Activated CD8-positive, alpha-beta memory T cell treated with anti-CD3 and anti-CD28 coated beads, Interleukin-2, amount 10 ng/mL, durations not matched to agents 7 days and 5 days (primary cell): Measurements from ENCODE around the gene AP3B1. TPM values are rescaled to one million over a fixed set of nuclear protein-coding genes. Genes with fewer than 3 reads are reported as not detected.

ENCODE experiments used
- ATAC-seq: fragments of 150-1000 bp; cut with Tn5 transposase; one replicate; pipeline ENCODE4 v1.10.0; 2021; ENCODE audit warnings: moderate library complexity
- CTCF ChIA-PET: fragments of 350-600 bp; sonication (Branson Sonifier 250); formaldehyde crosslinking; loops from one replicate; lab custom pipeline; 2021; ENCODE audit warnings: antibody characterized with exemption; lab: Charles Lee
- DNase-seq: peaks from one replicate; pipeline ENCODE4 v3.0.0-alpha.2; 2020
- H3K27ac Mint-ChIP-seq: one replicate; pipeline ENCODE4 v1.8.0; 2021; ENCODE audit warnings: mild to moderate bottlenecking, mixed read lengths
- H3K27me3 Mint-ChIP-seq: one replicate; pipeline ENCODE4 v1.8.0; 2021; ENCODE audit warnings: mixed read lengths
- H3K36me3 Mint-ChIP-seq: one replicate; pipeline ENCODE4 v1.8.0; 2021; ENCODE audit warnings: mild to moderate bottlenecking, mixed read lengths
- H3K4me1 Mint-ChIP-seq: one replicate; pipeline ENCODE4 v1.8.0; 2021; ENCODE audit warnings: mixed read lengths
- H3K4me3 Mint-ChIP-seq: one replicate; pipeline ENCODE4 v1.8.0; 2021; ENCODE audit warnings: mild to moderate bottlenecking, moderate library complexity, mixed read lengths
- H3K9me3 Mint-ChIP-seq: one replicate; pipeline ENCODE4 v1.8.0; 2022; ENCODE audit warnings: low read depth, mixed read lengths
- total RNA-seq, 2 experiments: library from RNA; stranded (reverse); gene quantifications; one replicate each; pipeline ENCODE4 v1.2.3, GENCODE V29; 2021

The AP3B1 gene
- total RNA-seq, 2 experiments from 2014 or later: 47.0 to 48.8 TPM

DNA sequence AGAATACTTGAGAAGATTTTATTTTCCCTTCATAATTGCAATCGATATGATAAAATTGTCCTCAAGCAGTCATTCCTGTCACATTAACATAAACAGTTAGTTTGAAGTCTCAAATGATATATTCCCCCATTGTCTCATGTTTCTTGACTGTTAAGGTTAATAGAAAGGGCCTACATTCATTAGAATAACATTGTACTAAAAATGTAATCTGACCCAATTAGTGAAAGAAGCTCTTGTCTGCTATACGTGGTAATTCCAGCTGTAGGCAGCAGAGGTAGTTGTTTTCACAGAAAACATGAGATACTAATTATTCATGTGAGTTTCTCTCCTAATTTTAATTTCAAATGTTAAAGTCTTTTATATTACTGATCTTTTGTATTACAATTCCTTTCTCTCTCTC, 25.9 kb upstream of the AP3B1 start:
- no peak overlapping the region for H3K4me3 Mint-ChIP-seq
- no peaks in the 10 kb centered on the region for H3K36me3 Mint-ChIP-seq
- no peaks in the 10 kb centered on the region for H3K9me3 Mint-ChIP-seq
- no peak for ATAC-seq
- CTCF ChIA-PET: interaction anchor here (0.6 to 1.7 kb wide), 3 partner anchors 10 to 645 kb away, joined by 3 to 4 read pairs (median 3); no protein-coding TSS in a partner anchor
- DNase-seq: no peak
- H3K27ac Mint-ChIP-seq: no peak overlapping the region
- H3K4me1 Mint-ChIP-seq: no peaks in the 10 kb centered on the region
- peaks cover 17% of the 10 kb centered on the region for H3K27me3 Mint-ChIP-seq

DNA sequence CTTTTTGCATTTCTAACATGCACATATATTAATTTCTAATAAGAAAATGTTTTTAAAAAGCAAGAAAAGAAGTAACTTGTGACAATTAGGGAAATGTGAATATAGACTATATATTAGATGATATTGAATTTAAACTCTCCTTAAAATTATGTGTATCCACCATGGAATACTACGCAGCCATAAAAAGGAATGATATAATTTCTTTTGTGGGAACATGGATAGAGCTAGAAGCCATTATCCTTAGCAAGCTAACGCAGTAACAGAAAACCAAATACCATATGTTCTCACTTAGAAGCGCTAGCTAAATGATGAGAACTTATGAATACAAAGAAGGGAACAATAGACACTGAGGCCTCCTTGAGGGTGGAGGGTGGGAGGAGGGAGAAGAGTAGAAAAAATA, 23.8 kb upstream of the AP3B1 start:
- CTCF ChIA-PET: no interaction called here

DNA sequence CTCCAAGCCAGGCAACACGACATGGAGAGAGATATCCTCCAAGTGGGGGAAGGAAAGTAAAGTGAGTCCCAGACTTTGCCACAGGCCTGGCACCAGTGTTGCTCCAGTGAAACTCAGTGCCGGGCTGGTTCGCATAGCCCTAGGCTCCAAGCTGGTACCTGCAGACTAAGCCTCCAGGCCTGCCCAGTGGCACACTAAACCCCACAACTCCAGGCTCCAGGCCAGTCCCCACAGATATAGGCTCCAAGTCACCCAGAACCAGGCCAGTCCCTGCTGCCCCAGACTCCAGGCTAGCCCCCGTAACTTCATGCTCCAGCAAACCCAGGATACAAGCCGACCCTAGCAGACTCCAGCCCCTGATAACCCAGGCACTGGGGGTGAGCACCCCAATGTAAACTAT, 23.0 kb upstream of the AP3B1 start:
- no peak for DNase-seq
- Mint-ChIP-seq H3K4me3 (no peak overlapping the region), H3K36me3 (no peaks in the 10 kb centered on the region), H3K27me3 (peaks cover 30% of the 10 kb centered on the region), H3K27ac (no peak overlapping the region), H3K9me3 (no peaks in the 10 kb centered on the region), H3K4me1 (no peaks in the 10 kb centered on the region)
- CTCF ChIA-PET: no interaction called here
- ATAC-seq: no peak

More for the DNA sequence above, 23.8 kb upstream of the AP3B1 start:
- Mint-ChIP-seq H3K27ac (no peak overlapping the region), H3K36me3 (no peaks in the 10 kb centered on the region), H3K4me3 (no peak overlapping the region), H3K27me3 (peaks cover 25% of the 10 kb centered on the region), H3K4me1 (no peaks in the 10 kb centered on the region), H3K9me3 (no peaks in the 10 kb centered on the region)
- no peak for DNase-seq
- no peak for ATAC-seq

DNA sequence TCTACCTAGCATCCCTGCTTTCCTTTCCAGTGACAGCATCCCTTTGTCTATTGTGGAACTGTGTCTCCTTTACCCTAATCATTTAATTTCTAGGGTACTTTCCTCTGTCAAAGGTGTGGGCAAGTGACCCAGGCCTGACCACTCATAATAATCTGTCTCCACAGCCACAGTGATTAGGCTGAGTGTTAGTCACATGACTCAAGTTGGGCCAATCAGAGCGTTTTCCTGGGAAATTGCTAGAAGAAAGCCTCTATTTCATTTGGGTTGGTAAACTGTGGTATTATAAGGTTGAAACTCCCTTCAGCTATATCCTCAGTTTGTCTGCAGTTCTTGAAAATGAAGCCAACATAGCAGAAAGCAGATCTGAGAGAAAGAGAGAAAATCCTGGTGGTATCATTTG, 14.2 kb upstream of the AP3B1 start:
- Mint-ChIP-seq H3K4me3 (no peak overlapping the region), H3K27ac (no peak overlapping the region), H3K36me3 (no peaks in the 10 kb centered on the region), H3K9me3 (no peaks in the 10 kb centered on the region), H3K4me1 (no peaks in the 10 kb centered on the region), H3K27me3 (peaks cover 39% of the 10 kb centered on the region)
- ATAC-seq: no peak
- CTCF ChIA-PET: no interaction called here
- DNase-seq: no peak

DNA sequence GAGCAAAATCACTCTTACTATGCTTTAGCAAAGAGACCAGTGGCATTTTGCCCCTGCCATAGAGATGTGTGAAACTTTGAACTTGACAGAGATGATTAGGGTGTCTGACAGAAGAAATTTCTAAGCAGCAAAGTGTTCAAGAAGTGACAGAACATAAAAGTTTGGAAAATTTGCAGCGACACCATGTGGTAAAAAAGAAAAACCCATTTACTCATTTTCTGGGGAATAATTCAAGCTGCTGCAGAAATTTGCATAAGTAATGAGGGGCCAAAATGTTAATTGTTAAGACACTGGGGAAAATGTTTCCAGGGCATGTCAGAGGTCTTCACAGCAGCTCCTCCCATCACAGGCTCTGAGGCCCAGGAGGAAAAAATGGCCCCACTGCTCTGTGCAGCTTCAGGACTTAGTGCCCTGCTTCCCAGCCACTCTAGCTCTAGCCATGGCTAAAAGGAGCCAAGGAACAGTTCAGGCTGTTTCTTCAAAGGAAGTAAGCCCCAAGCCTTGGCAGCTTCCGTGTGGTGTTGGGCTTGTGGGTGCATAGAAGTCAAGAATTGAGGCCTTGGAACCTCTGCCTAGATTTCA, 6.1 kb upstream of the AP3B1 start:
- H3K27ac Mint-ChIP-seq: no peak overlapping the region
- H3K9me3 Mint-ChIP-seq: no peaks in the 10 kb centered on the region
- H3K36me3 Mint-ChIP-seq: no peaks in the 10 kb centered on the region
- H3K4me3 Mint-ChIP-seq: no peak overlapping the region
- CTCF ChIA-PET: interaction anchor here (0.5 to 1.2 kb wide), 5 partner anchors 10 to 1337 kb away, joined by 3 read pairs; no protein-coding TSS in a partner anchor
- peaks cover 19% of the 10 kb centered on the region for H3K27me3 Mint-ChIP-seq
- H3K4me1 Mint-ChIP-seq: peaks cover 4% of the 10 kb centered on the region
- DNase-seq (no peak), ATAC-seq (no peak)

DNA sequence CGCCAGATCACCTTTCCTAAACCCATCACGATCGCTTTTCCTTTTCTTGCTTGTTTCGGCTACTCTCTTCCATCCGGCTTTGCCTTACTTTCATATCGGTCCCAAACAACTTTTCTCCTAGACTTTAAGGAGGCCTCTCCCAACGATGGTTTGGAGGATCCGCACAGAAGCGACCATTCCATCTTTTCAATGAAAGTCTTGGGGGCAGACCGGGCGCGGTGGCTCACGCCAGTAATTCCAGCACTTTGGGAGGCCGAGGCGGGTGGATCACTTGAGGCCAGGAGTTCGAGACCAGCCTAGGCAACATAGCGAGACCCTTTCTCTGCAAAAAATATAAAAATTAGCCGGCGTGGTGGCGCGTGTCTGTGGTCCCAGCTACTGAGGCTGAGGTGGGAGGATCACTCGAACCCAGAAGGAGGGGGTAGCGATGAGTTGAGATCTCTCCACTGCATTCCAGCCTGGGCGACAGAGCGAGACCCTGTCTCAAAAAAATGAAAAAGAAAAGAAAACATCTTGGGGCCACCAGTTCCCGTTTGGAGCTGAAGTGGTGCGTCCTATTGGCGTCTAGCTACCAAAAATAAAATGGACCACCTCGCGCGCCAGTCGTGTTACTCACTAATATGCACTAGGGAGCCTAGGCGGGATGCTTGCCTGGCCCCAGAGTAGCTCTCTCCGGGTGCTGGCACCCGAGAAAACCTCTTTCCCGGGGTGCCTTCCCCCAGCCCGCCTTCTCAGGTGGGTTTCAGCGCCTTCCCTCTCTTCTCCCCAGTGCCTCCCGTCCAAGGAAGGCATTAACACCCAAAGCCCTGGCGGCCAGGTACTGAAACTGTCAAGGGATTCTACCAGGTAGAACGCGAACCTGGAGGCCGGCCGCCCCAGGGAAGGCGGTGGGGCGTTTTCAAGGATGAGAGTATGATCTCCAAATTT, 800 bp upstream of the AP3B1 start:
- Mint-ChIP-seq H3K4me1 (peaks cover 25% of the 10 kb centered on the region), H3K27ac (peak overlapping the region; percentile 98), H3K36me3 (peaks cover 15% of the 10 kb centered on the region), H3K27me3 (peaks cover 7% of the 10 kb centered on the region), H3K9me3 (no peaks in the 10 kb centered on the region), H3K4me3 (peak overlapping the region; percentile 90)
- CTCF ChIA-PET: interaction anchor here (0.9 to 3.2 kb wide), 11 partner anchors 9 to 112 kb away, joined by 3 to 23 read pairs (median 4); partner anchors contain the start of gene SCAMP1
- peak; percentile 24 for ATAC-seq
- peak; percentile 64 for DNase-seq

DNA sequence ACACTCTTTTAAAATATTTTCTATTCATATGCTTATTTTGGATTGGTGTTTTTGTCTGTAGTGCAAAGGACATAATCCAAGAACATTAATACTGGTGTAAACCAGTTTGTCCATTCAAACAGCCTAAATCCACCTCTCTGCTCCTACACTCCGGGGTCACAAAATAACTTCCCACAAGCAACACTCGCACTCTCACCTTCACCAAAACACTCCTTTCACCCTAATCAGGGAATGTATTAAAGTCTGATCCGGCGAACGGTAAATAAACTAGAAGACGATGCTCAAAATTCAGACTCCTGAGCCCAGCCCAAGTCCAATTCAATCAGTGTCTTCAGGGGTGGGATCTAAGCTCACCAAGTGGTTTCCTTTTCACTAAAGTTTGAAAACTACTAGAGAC, 649 bp downstream of the AP3B1 start:
- peaks cover 2% of the 10 kb centered on the region for H3K27me3 Mint-ChIP-seq
- peak overlapping the region; percentile 90 for H3K4me3 Mint-ChIP-seq

DNA sequence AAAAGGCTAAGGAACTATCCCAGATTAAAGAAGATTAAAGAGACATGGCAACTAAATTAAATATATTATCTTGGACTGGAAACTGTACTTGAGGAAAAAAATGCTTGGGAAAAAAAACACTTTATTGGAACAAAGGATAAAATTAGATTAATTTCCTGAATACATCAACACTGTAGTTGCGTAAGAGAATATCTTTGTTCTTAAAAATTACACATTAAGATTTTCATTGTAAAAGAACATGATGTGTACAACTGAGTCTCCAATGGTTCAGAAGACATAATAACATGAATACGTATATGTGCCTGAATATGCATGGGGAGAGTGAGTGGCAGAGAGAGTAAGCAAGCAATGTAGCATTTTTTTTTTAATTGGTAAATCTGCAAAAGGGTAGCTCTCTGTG, 2.8 kb downstream of the AP3B1 start:
- Mint-ChIP-seq H3K4me3 (no peak overlapping the region), H3K36me3 (peaks cover 27% of the 10 kb centered on the region), H3K4me1 (peaks cover 42% of the 10 kb centered on the region), H3K9me3 (no peaks in the 10 kb centered on the region), H3K27me3 (peaks cover 2% of the 10 kb centered on the region), H3K27ac (no peak overlapping the region)
- ATAC-seq: no peak
- CTCF ChIA-PET: no interaction called here
- no peak for DNase-seq

More for the DNA sequence above, 649 bp downstream of the AP3B1 start:
- CTCF ChIA-PET: interaction anchor here (0.7 to 3.2 kb wide), 4 partner anchors 8 to 67 kb away, joined by 3 to 23 read pairs (median 6); partner anchors contain the start of gene SCAMP1
- H3K4me1 Mint-ChIP-seq: peaks cover 37% of the 10 kb centered on the region
- DNase-seq (no peak), ATAC-seq (no peak)
- H3K36me3 Mint-ChIP-seq: peaks cover 19% of the 10 kb centered on the region
- H3K27ac Mint-ChIP-seq: peak overlapping the region; percentile 98
- H3K9me3 Mint-ChIP-seq: no peaks in the 10 kb centered on the region

DNA sequence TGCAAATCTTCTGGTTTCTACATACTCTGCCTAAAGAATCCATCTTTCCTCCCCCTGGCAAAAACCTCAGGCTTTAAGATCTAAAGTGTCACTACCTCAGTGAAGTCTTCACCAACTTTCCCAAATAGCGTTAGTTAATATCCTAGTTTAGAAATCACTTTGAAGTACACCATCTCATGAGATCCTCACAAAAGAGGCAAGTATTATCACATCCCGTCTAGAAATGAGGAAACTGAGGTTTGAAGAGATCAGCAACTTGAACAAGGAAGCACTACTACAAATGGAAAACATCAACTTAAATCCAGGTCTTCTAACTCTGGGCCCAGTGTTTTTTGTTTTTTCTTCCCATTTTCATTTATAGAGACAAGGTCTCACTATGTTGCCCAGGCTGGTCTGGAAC, 4.6 kb downstream of the AP3B1 start:
- H3K36me3 Mint-ChIP-seq: peaks cover 39% of the 10 kb centered on the region
- H3K27me3 Mint-ChIP-seq: no peaks in the 10 kb centered on the region
- H3K4me1 Mint-ChIP-seq: peaks cover 53% of the 10 kb centered on the region
- DNase-seq (no peak), ATAC-seq (no peak)
- CTCF ChIA-PET: no interaction called here
- peaks cover 6% of the 10 kb centered on the region for H3K9me3 Mint-ChIP-seq
- no peak overlapping the region for H3K27ac Mint-ChIP-seq
- no peak overlapping the region for H3K4me3 Mint-ChIP-seq

DNA sequence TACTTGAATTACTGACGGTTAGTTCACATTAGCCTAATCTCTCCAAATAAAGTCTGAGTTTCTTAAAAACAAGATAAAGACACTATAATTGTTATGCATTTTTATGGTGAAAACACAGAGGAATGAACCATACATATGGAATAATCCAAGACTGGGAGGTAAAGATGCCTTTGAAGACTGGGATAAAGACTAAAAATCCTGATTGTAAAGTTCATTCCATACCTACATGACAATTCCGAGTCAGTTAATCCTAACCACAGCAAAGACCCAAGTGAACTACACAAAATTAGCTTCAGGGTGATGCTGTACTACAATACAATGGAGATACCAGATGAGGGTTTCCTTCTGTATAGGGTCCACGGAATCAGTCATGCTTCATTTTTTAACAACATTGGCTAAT, 6.3 kb downstream of the AP3B1 start:
- ATAC-seq: no peak
- no peak for DNase-seq
- Mint-ChIP-seq H3K9me3 (peaks cover 6% of the 10 kb centered on the region), H3K4me3 (no peak overlapping the region), H3K4me1 (peaks cover 54% of the 10 kb centered on the region), H3K27me3 (no peaks in the 10 kb centered on the region), H3K36me3 (peaks cover 38% of the 10 kb centered on the region), H3K27ac (no peak overlapping the region)
- CTCF ChIA-PET: no interaction called here

DNA sequence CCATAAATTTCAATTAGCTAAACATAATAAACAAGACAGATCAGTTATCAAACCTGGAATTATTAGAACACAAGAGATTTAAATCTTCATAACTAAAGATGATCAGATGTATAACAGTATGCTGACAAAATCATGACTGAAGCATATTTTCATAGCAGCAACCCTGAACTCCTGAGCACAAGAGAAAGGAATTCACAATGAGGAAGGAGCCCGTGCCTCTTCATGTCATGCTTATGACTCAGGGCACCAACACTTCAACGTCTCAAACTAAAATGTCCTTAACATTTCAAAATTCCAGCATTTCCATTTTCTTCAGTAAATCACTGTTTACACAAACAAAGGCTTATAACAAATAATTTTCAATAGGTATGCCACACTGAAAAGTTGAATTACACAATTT, 6.7 kb downstream of the AP3B1 start:
- no peak overlapping the region for H3K27ac Mint-ChIP-seq
- H3K4me3 Mint-ChIP-seq: no peak overlapping the region
- H3K27me3 Mint-ChIP-seq: no peaks in the 10 kb centered on the region
- H3K36me3 Mint-ChIP-seq: peaks cover 38% of the 10 kb centered on the region
- peaks cover 51% of the 10 kb centered on the region for H3K4me1 Mint-ChIP-seq
- H3K9me3 Mint-ChIP-seq: peaks cover 6% of the 10 kb centered on the region
- DNase-seq: no peak
- no peak for ATAC-seq
- CTCF ChIA-PET: no interaction called here

DNA sequence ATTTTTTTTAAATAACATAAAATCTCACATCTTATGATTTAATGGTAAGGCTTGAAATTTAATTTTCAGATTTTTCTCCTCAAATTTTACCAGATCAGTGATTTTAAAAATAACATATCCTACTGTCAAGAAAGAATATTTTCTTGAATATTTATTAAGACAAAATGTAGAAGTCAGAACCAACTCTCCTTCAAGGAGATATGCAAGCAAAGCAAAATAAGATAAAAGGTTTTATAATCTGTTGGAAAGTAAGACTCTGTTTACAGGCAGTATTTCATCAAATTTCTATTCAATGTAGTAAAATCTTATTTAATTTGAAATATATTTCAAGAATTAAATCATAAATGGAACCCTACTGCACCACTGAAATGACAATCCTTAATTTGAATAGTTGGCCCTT, 7.3 kb downstream of the AP3B1 start:
- H3K4me1 Mint-ChIP-seq: peaks cover 46% of the 10 kb centered on the region
- CTCF ChIA-PET: interaction anchor here (1.0 to 2.2 kb wide), 2 partner anchors 8 to 18 kb away, joined by 3 to 8 read pairs; partner anchors contain the start of gene AP3B1

DNA sequence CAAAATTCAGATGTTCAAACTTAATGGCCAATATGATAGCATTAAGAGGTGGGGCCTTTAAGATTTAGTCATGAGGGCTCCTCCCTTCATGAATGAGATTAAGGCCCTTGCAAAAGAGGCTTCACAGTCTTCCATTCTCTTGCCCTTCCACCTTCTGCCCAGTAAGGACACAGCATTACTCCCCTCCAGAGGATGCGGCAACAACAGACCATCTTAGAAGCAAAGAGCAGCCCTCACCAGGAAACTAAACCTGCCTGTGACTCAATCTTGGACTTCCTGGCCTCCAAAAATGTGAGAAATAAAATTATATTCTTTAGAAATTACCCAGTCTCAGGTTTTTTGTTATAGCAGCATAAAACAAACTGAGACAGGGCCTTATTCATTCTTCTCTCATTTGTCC, 8.2 kb downstream of the AP3B1 start:
- Mint-ChIP-seq H3K9me3 (peaks cover 6% of the 10 kb centered on the region), H3K4me3 (no peak overlapping the region), H3K36me3 (peaks cover 30% of the 10 kb centered on the region), H3K27me3 (no peaks in the 10 kb centered on the region), H3K4me1 (peaks cover 37% of the 10 kb centered on the region), H3K27ac (peak overlapping the region; percentile 2)
- peak; percentile 91 for ATAC-seq
- DNase-seq: peak; percentile 57
- CTCF ChIA-PET: interaction anchor here (1.0 to 2.2 kb wide), 2 partner anchors 9 to 17 kb away, joined by 3 to 8 read pairs; partner anchors contain the start of gene AP3B1

More for the DNA sequence above, 7.3 kb downstream of the AP3B1 start:
- Mint-ChIP-seq H3K36me3 (peaks cover 34% of the 10 kb centered on the region), H3K27ac (no peak overlapping the region), H3K4me3 (no peak overlapping the region), H3K9me3 (peaks cover 6% of the 10 kb centered on the region), H3K27me3 (no peaks in the 10 kb centered on the region)
- no peak for DNase-seq
- ATAC-seq: no peak
